HepG2 (cell line): ENCODE measurements around the gene SETD7. TPM values are rescaled to one million over a fixed set of nuclear protein-coding genes. Genes with fewer than 3 reads are reported as not detected.

ENCODE experiments used
- ATAC-seq: fragments of 200-7000 bp; cut with Tn5 transposase; 3 replicates; pipeline ENCODE4 v1.9.1; 2020; ENCODE audit warnings: mild to moderate bottlenecking, moderate library complexity
- BruUV-seq: library from RNA; stranded (reverse); fragments of 400-500 nt; replicated peaks from 2 replicates; lab custom pipeline; 2021; lab: Mats Ljungman, UMichigan
- CTCF ChIA-PET: fragments of 300-600 bp; formaldehyde crosslinking; extraction: SDS; loops from one replicate; lab custom pipeline; 2021; ENCODE audit warnings: low total read pairs, inconsistent platforms, low intra/inter-chr PET ratio; lab: Yijun Ruan, JAX
- POLR2A ChIA-PET: fragments of 350-600 bp; sonication (Branson Sonifier 250); formaldehyde crosslinking; loops from one replicate; lab custom pipeline; 2020; ENCODE audit warnings: antibody characterized with exemption, inconsistent platforms; lab: Yijun Ruan, JAX
- DNase-seq: peaks from one replicate; pipeline ENCODE4 v3.0.0-alpha.2; 2015; ENCODE audit warnings: low spot score
- FAIRE-seq: peaks from 3 replicates; lab custom pipeline; 2011; peaks lifted over from hg19 to GRCh38; lab: Jason Lieb, UNC
- H2AFZ ChIP-seq: one replicate; pipeline ENCODE4 v1.6.1; 2011; ENCODE audit warnings: low read length, inconsistent platforms
- H3K27ac ChIP-seq: fragments of 300-600 bp; 3 replicates; pipeline ENCODE4 v1.8.0; 2011; ENCODE audit warnings: mixed run types, mild to moderate bottlenecking, mixed read lengths, low read length, inconsistent platforms; ENCODE audit not compliant: insufficient read depth; ENCODE audit errors: extremely low read length
- H3K27me3 ChIP-seq, 2 experiments: fragments of 200-600 bp in 1 of 2; 2 replicates in 1 of 2; 3 replicates in 1 of 2; pipeline versions ENCODE4 v1.6.0 to v1.8.0; 2011; ENCODE audit warnings: low read length in 2 of 2, mild to moderate bottlenecking in 2 of 2, moderate library complexity in 2 of 2, inconsistent platforms in 1 of 2; ENCODE audit not compliant: insufficient read depth in 2 of 2, control insufficient read depth in 1 of 2
- H3K36me3 ChIP-seq, 2 experiments: fragments of 200-600 bp in 1 of 2; replicated peaks in 1 of 2; 2 replicates in 1 of 2; 3 replicates in 1 of 2; pipeline versions ENCODE4 v1.5.1 to v1.8.0; 2011; ENCODE audit warnings: low read length in 2 of 2, inconsistent platforms in 1 of 2; ENCODE audit not compliant: insufficient read depth in 2 of 2, control insufficient read depth in 1 of 2
- H3K4me1 ChIP-seq: 2 replicates; pipeline ENCODE4 v1.5.1; 2012; ENCODE audit warnings: low read length, inconsistent platforms; ENCODE audit not compliant: insufficient read depth
- H3K4me2 ChIP-seq: 2 replicates; pipeline ENCODE4 v1.6.0; 2011; ENCODE audit warnings: low read depth, low read length, inconsistent platforms
- H3K4me3 ChIP-seq, 3 experiments: fragments of 200-600 bp in 1 of 3; sonication (generic), shearing (Covaris generic) in 1 of 3; replicated peaks in 1 of 3; 2 replicates each; pipeline ENCODE4 v1.5.1; 2011 to 2016; ENCODE audit warnings: low read length in 3 of 3, inconsistent platforms in 2 of 3, low read depth in 2 of 3, mild to moderate bottlenecking in 2 of 3, control low read depth in 1 of 3, mixed read lengths in 1 of 3; ENCODE audit not compliant: insufficient read depth in 1 of 3
- H3K79me2 ChIP-seq: one replicate; pipeline ENCODE4 v1.6.1; 2011; ENCODE audit warnings: low read length, inconsistent platforms; ENCODE audit not compliant: insufficient read depth
- H3K9ac ChIP-seq: 2 replicates; pipeline ENCODE4 v1.6.0; 2011; ENCODE audit warnings: mild to moderate bottlenecking, low read depth, low read length, inconsistent platforms; ENCODE audit not compliant: insufficient read depth
- H3K9me3 ChIP-seq: 2 replicates; pipeline ENCODE4 v1.5.1; 2012; ENCODE audit warnings: mild to moderate bottlenecking, low read length
- H4K20me1 ChIP-seq: 2 replicates; pipeline ENCODE4 v1.6.0; 2011; ENCODE audit warnings: inconsistent platforms, mild to moderate bottlenecking, low read length, moderate library complexity; ENCODE audit not compliant: insufficient read depth
- GMEB2 ChIP-seq: IDR thresholded peaks from 2 replicates; pipeline ENCODE4 v1.6.1; 2016; ENCODE audit warnings: missing biosample characterization, missing genetic modification reagents, low read depth
- PREB ChIP-seq: sonication (generic); formaldehyde crosslinking; IDR thresholded peaks from 2 replicates; pipeline ENCODE4 v1.4.0; 2020; ENCODE audit warnings: missing genetic modification reagents
- TFDP1 ChIP-seq: IDR thresholded peaks from 2 replicates; pipeline ENCODE4 v1.6.1; 2016; ENCODE audit warnings: missing compliant biosample characterization, missing genetic modification reagents, borderline replicate concordance
- ZNF543 ChIP-seq: sonication (generic); formaldehyde crosslinking; IDR thresholded peaks from 2 replicates; pipeline ENCODE4 v1.4.0; 2020; ENCODE audit warnings: mild to moderate bottlenecking, missing genetic modification reagents
- ZSCAN30 ChIP-seq: sonication (generic); formaldehyde crosslinking; IDR thresholded peaks from 2 replicates; pipeline ENCODE4 v1.5.0; 2020; ENCODE audit warnings: mild to moderate bottlenecking, missing genetic modification reagents
- WGBS: methylation state at CpG from one replicate; pipeline ENCODE4 v1.1.6; 2017; ENCODE audit warnings: low lambda C conversion rate; 5-methylcytosine and 5-hydroxymethylcytosine counted together
- in situ Hi-C: cut with HindIII; loops from 2 replicates; pipeline ENCODE4 v1.10.0; 2017; ENCODE audit warnings: low pct_unique_long_range_greater_than_20kb; ENCODE audit not compliant: extremely low pct_ligation_motif_present
- intact Hi-C: fragments of 100-400 bp; cut with micrococcal nuclease; formaldehyde crosslinking; loops from one replicate; pipeline ENCODE4 v1.10.0; 2022; ENCODE audit not compliant: unreplicated experiment
- polyA plus RNA-seq, 8 experiments: library from polyadenylated mRNA; depleted of rRNA in 3 of 8; stranded (reverse) in 7 of 8; unstranded in 1 of 8; fragments of >200 nt; fragmentation: Illumina TruSeq in 4 of 8; extraction: Trizol in 4 of 8; gene quantifications; 2 replicates each; pipeline versions ENCODE4 v1.2.1 to v1.2.3, GENCODE V29; 2011 to 2016; ENCODE audit warnings: low read depth in 4 of 8, missing spikeins in 1 of 8, mixed read lengths in 1 of 8; ENCODE audit not compliant: insufficient read depth in 1 of 8
- total RNA-seq, 5 experiments: library from RNA; depleted of rRNA; stranded (reverse); fragments of >200 nt; fragmentation: Illumina TruSeq; extraction: Trizol; gene quantifications; 2 replicates each; pipeline ENCODE4 v1.2.3, GENCODE V29; 2016; ENCODE audit warnings: low read depth in 1 of 5

The SETD7 gene
- total and polyA plus RNA-seq, 2 of the 13 experiments (the other 11 are each of a cell fraction or from before 2014, with no cell fraction given): 0.08 to 0.22 TPM

GRCh38 chr4:139540632-139541031 is 15.4 kb downstream of the SETD7 start (continued):
- TF ChIP-seq GMEB2: no peak

- Histone ChIP-seq H3K27ac (no peak overlapping the region), H3K27me3 (no peaks in the 10 kb centered on the region), H3K79me2 (no peaks in the 10 kb centered on the region), H3K36me3 (no peaks in the 10 kb centered on the region), H4K20me1 (no peaks in the 10 kb centered on the region)
- CTCF ChIA-PET: no interaction called here
- BruUV-seq: no TSS peak
- WGBS: 9% methylated on average over 2 of the region's 2 CpGs
- TF ChIP-seq PREB (CRISPR knock-in tag) (no peak), TFDP1 (no peak), ZNF543 (CRISPR knock-in tag) (no peak), ZSCAN30 (no peak)
- TF ChIP-seq, all 625 proteins: peak for 0
- in situ Hi-C loops: no loop called here
- Histone ChIP-seq H2AFZ (no peak overlapping the region), H3K4me2 (no peak overlapping the region), H3K9me3 (no peaks in the 10 kb centered on the region), H3K4me3 (no peak overlapping the region), H3K9ac (no peak overlapping the region), H3K4me1 (peaks cover 7% of the 10 kb centered on the region)
- intact Hi-C loops: no loop called here
- FAIRE-seq (no peak), ATAC-seq (no peak), DNase-seq (no peak)
- POLR2A ChIA-PET: no interaction called here
These were observed 15.9 kb downstream of the SETD7 start for GRCh38 chr4:139540161-139540560.
